ENCODE results near the gene TM4SF18. TPM values are rescaled to one million over a fixed set of nuclear protein-coding genes. Genes with fewer than 3 reads are reported as not detected.
A peak's percentile ranks its signal among the peaks of the same experiment; 100 is the strongest.

TM4SF18 gene
- total RNA-seq, 1 experiment from 2014 or later: 0.34 TPM

- TF ChIP-seq, protein P1, sequence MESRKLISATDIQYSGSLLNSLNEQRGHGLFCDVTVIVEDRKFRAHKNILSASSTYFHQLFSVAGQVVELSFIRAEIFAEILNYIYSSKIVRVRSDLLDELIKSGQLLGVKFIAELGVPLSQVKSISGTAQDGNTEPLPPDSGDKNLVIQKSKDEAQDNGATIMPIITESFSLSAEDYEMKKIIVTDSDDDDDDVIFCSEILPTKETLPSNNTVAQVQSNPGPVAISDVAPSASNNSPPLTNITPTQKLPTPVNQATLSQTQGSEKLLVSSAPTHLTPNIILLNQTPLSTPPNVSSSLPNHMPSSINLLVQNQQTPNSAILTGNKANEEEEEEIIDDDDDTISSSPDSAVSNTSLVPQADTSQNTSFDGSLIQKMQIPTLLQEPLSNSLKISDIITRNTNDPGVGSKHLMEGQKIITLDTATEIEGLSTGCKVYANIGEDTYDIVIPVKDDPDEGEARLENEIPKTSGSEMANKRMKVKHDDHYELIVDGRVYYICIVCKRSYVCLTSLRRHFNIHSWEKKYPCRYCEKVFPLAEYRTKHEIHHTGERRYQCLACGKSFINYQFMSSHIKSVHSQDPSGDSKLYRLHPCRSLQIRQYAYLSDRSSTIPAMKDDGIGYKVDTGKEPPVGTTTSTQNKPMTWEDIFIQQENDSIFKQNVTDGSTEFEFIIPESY (IDR thresholded peaks at IDR 0.05; ENCODE audit: extremely low read depth, insufficient replicate concordance, low read length): peak; percentile 37
- TF ChIP-seq, protein P2, sequence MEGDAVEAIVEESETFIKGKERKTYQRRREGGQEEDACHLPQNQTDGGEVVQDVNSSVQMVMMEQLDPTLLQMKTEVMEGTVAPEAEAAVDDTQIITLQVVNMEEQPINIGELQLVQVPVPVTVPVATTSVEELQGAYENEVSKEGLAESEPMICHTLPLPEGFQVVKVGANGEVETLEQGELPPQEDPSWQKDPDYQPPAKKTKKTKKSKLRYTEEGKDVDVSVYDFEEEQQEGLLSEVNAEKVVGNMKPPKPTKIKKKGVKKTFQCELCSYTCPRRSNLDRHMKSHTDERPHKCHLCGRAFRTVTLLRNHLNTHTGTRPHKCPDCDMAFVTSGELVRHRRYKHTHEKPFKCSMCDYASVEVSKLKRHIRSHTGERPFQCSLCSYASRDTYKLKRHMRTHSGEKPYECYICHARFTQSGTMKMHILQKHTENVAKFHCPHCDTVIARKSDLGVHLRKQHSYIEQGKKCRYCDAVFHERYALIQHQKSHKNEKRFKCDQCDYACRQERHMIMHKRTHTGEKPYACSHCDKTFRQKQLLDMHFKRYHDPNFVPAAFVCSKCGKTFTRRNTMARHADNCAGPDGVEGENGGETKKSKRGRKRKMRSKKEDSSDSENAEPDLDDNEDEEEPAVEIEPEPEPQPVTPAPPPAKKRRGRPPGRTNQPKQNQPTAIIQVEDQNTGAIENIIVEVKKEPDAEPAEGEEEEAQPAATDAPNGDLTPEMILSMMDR (IDR thresholded peaks at IDR 0.05 in 2 of 3, conservative IDR thresholded peaks at IDR 0.05 in 1 of 3; ENCODE audit: borderline replicate concordance in 1 of 3, insufficient read depth in 1 of 3, low read depth in 2 of 3, low read length in 2 of 3): 0 out of 6 replicates have a peak, but pooled peaks of 1 of the 3 experiments have one; percentile 7
- TF ChIP-seq ZNF274 (IDR thresholded peaks at IDR 0.05; ENCODE audit: low read depth, low read length): no peak
- TF ChIP-seq JUND (IDR thresholded peaks at IDR 0.05): peak; percentile 98
- peak; percentile 60; the same call in 1 of the 2 replicates for TF ChIP-seq ATF3 (IDR thresholded peaks at IDR 0.05)
- TF ChIP-seq TCF7L2 (IDR thresholded peaks at IDR 0.05; ENCODE audit: borderline replicate concordance, extremely low read depth, insufficient read depth, insufficient read length): peak; percentile 31
- peak; percentile 96 for TF ChIP-seq SP1 (IDR thresholded peaks at IDR 0.05; ENCODE audit: low read depth)
- TF ChIP-seq SRF (IDR thresholded peaks at IDR 0.05; ENCODE audit: low read depth): peak; percentile 78; the same call in 1 of the 2 replicates
- peak; percentile 55; the same call in 1 of the 2 replicates for TF ChIP-seq MAX (IDR thresholded peaks at IDR 0.05)
- TF ChIP-seq ZFX (IDR thresholded peaks at IDR 0.05): no peak
These were observed 33.8 kb upstream of the TM4SF18 start (continued) for GRCh38 chr3:149366941-149367840.

All from HCT116 (cell line).